Activated naive CD4-positive, alpha-beta T cell treated with anti-CD3 and anti-CD28 coated beads for 36 hours (primary cell): ENCODE measurements around the gene PAFAH1B1. TPM values are rescaled to one million over a fixed set of nuclear protein-coding genes. Genes with fewer than 3 reads are reported as not detected.
A peak's percentile ranks its signal among the peaks of the same experiment; 100 is the strongest.

Experiments
- CTCF ChIA-PET: fragments of 350-600 bp; sonication (Branson Sonifier 250); formaldehyde crosslinking; loops from one replicate; lab custom pipeline; 2021; ENCODE audit warnings: antibody characterized with exemption; lab: Charles Lee
- DNase-seq: peaks from one replicate; pipeline ENCODE4 v3.0.0-alpha.2; 2020
- H3K27ac Mint-ChIP-seq: one replicate; pipeline ENCODE4 v1.8.0; 2021; ENCODE audit warnings: mild to moderate bottlenecking, mixed read lengths
- H3K27me3 Mint-ChIP-seq: one replicate; pipeline ENCODE4 v1.8.0; 2021; ENCODE audit warnings: low read depth, mixed read lengths
- H3K36me3 Mint-ChIP-seq: one replicate; pipeline ENCODE4 v1.8.0; 2021; ENCODE audit warnings: low read depth, mixed read lengths
- H3K4me1 Mint-ChIP-seq: one replicate; pipeline ENCODE4 v1.8.0; 2021; ENCODE audit warnings: low read depth, mixed read lengths
- H3K4me3 Mint-ChIP-seq: one replicate; pipeline ENCODE4 v1.8.0; 2021; ENCODE audit warnings: mild to moderate bottlenecking, moderate library complexity, mixed read lengths
- H3K9me3 Mint-ChIP-seq: one replicate; pipeline ENCODE4 v1.8.0; 2021; ENCODE audit warnings: mixed read lengths
- intact Hi-C: fragments of 100-400 bp; cut with micrococcal nuclease; formaldehyde crosslinking; loops from one replicate; pipeline ENCODE4 v1.15.1; 2023
- total RNA-seq, 2 experiments: library from RNA; stranded (reverse); gene quantifications; one replicate each; pipeline ENCODE4 v1.2.3, GENCODE V29; 2021

The PAFAH1B1 gene
- total RNA-seq, 2 experiments from 2014 or later: 142 to 145 TPM

- intact Hi-C loops: no loop called here
- Mint-ChIP-seq H3K27me3 (no peaks in the 10 kb centered on the region), H3K27ac (no peak overlapping the region), H3K36me3 (peaks cover 12% of the 10 kb centered on the region), H3K9me3 (no peaks in the 10 kb centered on the region), H3K4me3 (no peak overlapping the region), H3K4me1 (peaks cover 3% of the 10 kb centered on the region)
- no peak for DNase-seq
- CTCF ChIA-PET: interaction anchor here (0.7 to 1.9 kb wide), 2 partner anchors 14 to 1049 kb away, joined by 3 to 6 read pairs; no protein-coding TSS in a partner anchor
These were observed 95.2 kb downstream of the PAFAH1B1 start for GRCh38 chr17:2688351-2689342.

DNA sequence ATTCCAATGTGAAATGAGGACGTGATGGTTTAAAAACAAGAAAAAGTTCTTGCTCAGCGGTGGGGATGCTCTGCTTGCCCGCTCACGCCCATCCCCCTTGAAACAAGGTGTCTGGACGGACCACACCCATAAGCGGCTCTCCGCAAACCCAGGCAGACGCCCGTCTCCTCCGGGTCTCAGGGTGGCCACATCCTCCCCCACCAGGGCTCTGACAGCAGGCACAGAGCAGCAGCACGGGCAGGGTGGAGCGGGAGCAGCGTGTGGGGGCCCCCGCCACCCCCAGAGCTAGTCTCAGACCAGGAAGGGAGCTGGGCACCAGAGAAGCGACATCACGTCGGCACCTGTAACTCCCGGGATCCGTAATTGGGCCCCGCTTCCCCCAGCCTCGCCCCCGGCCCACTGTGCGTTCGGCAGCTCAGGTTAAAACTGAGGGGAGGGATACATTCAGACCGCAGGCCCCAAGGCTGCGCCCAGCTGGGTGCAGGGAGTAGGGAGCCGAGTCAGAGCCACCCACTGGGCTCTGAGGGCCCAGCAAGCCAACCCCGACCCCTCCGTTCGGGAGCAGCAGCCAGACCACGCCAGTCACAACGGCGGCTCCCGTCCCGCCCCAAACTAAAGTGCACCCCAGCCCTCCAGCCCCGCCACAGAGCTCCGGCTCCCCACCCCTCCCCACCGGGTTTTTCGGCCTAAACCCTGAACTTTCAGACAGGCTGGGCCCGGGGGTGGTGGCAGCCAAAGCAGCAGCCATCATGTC, 96.1 kb downstream of the PAFAH1B1 start:
- H3K27me3 Mint-ChIP-seq: no peaks in the 10 kb centered on the region
- CTCF ChIA-PET: interaction anchor here (1.9 kb wide), 1 partner anchor 15 kb away, joined by 6 read pairs; no protein-coding TSS in a partner anchor
- intact Hi-C loops: no loop called here
- H3K4me1 Mint-ChIP-seq: peaks cover 3% of the 10 kb centered on the region
- DNase-seq: no peak
- H3K27ac Mint-ChIP-seq: no peak overlapping the region
- H3K9me3 Mint-ChIP-seq: no peaks in the 10 kb centered on the region
- peaks cover 14% of the 10 kb centered on the region for H3K36me3 Mint-ChIP-seq
- no peak overlapping the region for H3K4me3 Mint-ChIP-seq

DNA sequence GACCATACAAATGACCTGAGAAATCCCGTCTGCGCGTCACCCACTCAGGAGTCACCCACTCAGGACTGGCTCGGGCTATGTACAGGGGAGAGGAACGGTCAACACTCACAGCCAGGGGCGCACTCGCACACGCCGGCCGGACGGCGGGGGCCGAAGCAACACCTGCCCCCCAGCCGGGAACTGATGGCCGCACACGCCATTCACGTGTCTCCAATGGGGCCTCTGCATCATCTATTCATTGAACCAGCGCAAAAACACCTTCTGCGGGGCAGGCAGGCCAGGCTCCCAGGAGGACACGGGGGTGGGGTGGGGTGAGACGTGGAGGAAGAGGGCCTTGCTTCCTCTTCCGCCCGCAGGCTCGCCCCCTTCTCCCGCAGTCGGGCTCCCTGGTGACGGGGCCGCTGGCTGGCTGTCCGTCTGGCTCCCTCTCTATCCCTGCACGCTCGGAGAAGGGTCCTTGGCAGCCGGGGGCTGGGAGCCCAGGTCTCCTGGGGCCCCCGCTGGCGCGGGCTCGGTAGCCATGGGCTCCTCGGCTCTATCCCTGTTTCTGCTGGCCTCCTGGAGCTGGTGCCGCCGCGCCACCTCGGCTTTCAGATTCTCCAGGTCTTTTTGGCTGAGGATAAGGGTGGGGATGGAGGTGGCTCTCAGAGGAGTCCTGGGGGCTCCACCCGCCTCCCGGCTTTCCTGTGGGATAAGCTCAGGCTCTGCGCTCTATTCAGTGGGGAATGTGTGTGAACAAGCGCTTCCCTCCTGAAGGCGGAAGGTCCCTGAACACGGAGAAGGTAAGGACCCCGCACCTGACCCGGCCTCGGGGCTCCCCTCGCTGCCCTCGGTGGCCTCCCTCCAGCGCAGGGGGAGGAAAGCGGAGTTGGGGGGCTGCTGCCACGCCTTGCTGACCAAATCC, 97.0 kb downstream of the PAFAH1B1 start:
- Mint-ChIP-seq H3K36me3 (peaks cover 14% of the 10 kb centered on the region), H3K4me1 (peaks cover 3% of the 10 kb centered on the region), H3K27me3 (no peaks in the 10 kb centered on the region), H3K9me3 (no peaks in the 10 kb centered on the region), H3K4me3 (no peak overlapping the region), H3K27ac (no peak overlapping the region)
- CTCF ChIA-PET: no interaction called here
- intact Hi-C loops: no loop called here
- no peak for DNase-seq

- DNase-seq: peak; percentile 2
- CTCF ChIA-PET: no interaction called here
- Mint-ChIP-seq H3K4me1 (peaks cover 3% of the 10 kb centered on the region), H3K36me3 (peaks cover 14% of the 10 kb centered on the region), H3K9me3 (no peaks in the 10 kb centered on the region), H3K27ac (no peak overlapping the region), H3K27me3 (no peaks in the 10 kb centered on the region), H3K4me3 (no peak overlapping the region)
- intact Hi-C loops: no loop called here
These were observed 97.8 kb downstream of the PAFAH1B1 start for GRCh38 chr17:2691069-2691871.

GRCh38 chr17:2691965-2692780, 98.7 kb downstream of the PAFAH1B1 start:
- H3K4me1 Mint-ChIP-seq: peaks cover 3% of the 10 kb centered on the region
- H3K36me3 Mint-ChIP-seq: peaks cover 14% of the 10 kb centered on the region
- no peak overlapping the region for H3K27ac Mint-ChIP-seq
- peak; percentile 1 for DNase-seq
- no peaks in the 10 kb centered on the region for H3K27me3 Mint-ChIP-seq
- H3K4me3 Mint-ChIP-seq: no peak overlapping the region
- no peaks in the 10 kb centered on the region for H3K9me3 Mint-ChIP-seq
- CTCF ChIA-PET: no interaction called here
- intact Hi-C loops: no loop called here

DNA sequence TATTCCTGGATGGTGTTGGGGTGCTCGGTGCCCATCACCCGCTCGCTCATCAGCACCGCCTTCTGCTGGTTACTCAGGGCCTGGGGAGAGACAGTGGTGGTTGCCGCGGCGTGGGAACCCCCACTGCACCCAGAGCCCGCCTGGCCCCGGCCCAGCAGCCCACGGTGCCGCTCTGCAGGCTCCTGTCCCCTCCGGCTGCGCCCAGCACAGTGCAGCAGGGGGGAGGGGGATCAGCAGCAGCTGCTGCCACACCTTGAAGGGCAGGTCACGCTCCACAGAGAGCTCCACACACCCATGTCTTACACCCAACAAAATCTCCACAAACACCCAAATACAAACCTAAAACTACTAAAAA, 99.3 kb downstream of the PAFAH1B1 start:
- H3K4me1 Mint-ChIP-seq: peaks cover 3% of the 10 kb centered on the region
- intact Hi-C loops: no loop called here
- DNase-seq: peak; percentile 3
- peaks cover 14% of the 10 kb centered on the region for H3K36me3 Mint-ChIP-seq
- no peaks in the 10 kb centered on the region for H3K9me3 Mint-ChIP-seq
- H3K27ac Mint-ChIP-seq: no peak overlapping the region
- no peak overlapping the region for H3K4me3 Mint-ChIP-seq
- no peaks in the 10 kb centered on the region for H3K27me3 Mint-ChIP-seq
- CTCF ChIA-PET: no interaction called here

- no peak overlapping the region for H3K4me3 Mint-ChIP-seq
- no peak overlapping the region for H3K27ac Mint-ChIP-seq
- H3K27me3 Mint-ChIP-seq: no peaks in the 10 kb centered on the region
- CTCF ChIA-PET: no interaction called here
- DNase-seq: peak; percentile 3
- H3K9me3 Mint-ChIP-seq: no peaks in the 10 kb centered on the region
- intact Hi-C loops: no loop called here
- H3K4me1 Mint-ChIP-seq: peaks cover 3% of the 10 kb centered on the region
- peaks cover 10% of the 10 kb centered on the region for H3K36me3 Mint-ChIP-seq
These were observed 100.3 kb downstream of the PAFAH1B1 start for GRCh38 chr17:2693561-2694380.

DNA sequence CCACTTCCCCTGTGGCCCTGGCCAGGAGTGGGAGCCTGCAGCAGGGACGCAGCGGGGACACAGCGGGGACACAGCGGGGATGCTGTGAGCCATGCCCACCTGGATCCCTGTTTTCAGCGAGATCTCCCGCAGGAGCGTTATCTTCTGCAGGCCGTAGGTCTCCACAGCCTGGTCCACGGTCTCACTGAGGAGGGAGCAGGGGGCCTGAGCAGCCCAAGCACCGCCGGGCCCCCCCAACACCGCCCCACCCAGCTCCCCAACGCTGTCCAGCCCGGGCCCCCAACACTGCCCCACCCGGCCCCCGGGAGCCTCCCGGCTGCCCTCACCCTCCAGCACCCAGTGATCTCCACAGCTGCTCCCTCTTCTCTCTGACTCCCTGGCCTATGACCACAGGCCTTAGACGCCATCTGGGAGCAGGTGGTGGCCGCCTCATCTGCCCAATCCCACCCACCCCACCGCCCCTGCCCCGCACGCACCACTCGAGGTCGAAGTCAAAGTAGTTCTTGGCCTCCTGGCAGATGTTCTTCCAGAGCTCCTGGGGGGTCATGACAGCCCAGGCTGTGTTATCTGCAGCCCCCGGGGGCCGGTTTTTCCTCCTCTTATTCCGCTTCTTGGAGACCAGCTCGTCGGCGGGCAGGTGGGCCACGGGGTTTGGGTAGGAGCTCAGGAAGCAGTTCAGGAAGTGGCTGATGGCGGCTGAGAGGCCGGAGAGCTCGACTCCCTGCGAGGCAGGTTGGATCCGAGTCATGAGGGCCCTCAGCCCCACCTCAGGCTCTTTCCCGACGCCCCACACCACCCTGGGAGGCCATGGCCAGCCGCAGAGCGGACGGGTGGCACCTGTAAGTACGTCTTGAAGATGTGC, 101.2 kb downstream of the PAFAH1B1 start:
- Mint-ChIP-seq H3K4me3 (no peak overlapping the region), H3K9me3 (no peaks in the 10 kb centered on the region), H3K4me1 (no peaks in the 10 kb centered on the region), H3K27ac (no peak overlapping the region), H3K27me3 (no peaks in the 10 kb centered on the region), H3K36me3 (peaks cover 8% of the 10 kb centered on the region)
- intact Hi-C loops: no loop called here
- DNase-seq: peak; percentile 2
- CTCF ChIA-PET: no interaction called here

- CTCF ChIA-PET: no interaction called here
- no peak overlapping the region for H3K4me3 Mint-ChIP-seq
- H3K9me3 Mint-ChIP-seq: no peaks in the 10 kb centered on the region
- intact Hi-C loops: no loop called here
- H3K4me1 Mint-ChIP-seq: no peaks in the 10 kb centered on the region
- peak; percentile 2 for DNase-seq
- peaks cover 13% of the 10 kb centered on the region for H3K36me3 Mint-ChIP-seq
- no peak overlapping the region for H3K27ac Mint-ChIP-seq
- no peaks in the 10 kb centered on the region for H3K27me3 Mint-ChIP-seq
These were observed 101.9 kb downstream of the PAFAH1B1 start for GRCh38 chr17:2695243-2695960.
